Measurements from ENCODE around the gene ITGB3.

The ITGB3 gene

DNA sequence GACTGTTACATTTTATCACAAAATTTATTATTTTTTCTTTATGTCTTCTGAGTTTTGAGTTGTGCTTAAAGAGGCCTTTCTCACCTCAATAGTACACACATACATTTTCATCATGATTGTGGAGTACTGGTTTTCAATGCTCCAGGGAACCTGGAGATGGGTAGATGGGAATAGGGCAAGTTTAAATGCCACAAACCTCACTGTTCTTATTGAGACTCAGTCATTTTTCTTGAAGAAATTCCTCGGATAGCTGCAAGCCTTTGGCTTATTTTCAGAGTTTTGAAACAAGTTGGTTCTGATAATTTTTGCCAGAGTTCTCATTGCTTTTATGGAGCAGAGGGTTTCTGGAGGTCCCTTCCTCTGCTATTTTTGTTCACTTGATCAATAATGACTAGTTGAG is 105.0 kb downstream of the ITGB3 start:
- DNase-seq, result no peak
